C1 segment of cervical spinal cord (tissue), 14 donors: ENCODE results near the gene CAPN12.
A peak's percentile ranks its signal among the peaks of the same experiment; 100 is the strongest.

Experiments used
- DNase-seq, 14 donors: peaks; one replicate each; lab custom pipeline; 2025; lab: John Stamatoyannopoulos, UW

Gene CAPN12

DNA sequence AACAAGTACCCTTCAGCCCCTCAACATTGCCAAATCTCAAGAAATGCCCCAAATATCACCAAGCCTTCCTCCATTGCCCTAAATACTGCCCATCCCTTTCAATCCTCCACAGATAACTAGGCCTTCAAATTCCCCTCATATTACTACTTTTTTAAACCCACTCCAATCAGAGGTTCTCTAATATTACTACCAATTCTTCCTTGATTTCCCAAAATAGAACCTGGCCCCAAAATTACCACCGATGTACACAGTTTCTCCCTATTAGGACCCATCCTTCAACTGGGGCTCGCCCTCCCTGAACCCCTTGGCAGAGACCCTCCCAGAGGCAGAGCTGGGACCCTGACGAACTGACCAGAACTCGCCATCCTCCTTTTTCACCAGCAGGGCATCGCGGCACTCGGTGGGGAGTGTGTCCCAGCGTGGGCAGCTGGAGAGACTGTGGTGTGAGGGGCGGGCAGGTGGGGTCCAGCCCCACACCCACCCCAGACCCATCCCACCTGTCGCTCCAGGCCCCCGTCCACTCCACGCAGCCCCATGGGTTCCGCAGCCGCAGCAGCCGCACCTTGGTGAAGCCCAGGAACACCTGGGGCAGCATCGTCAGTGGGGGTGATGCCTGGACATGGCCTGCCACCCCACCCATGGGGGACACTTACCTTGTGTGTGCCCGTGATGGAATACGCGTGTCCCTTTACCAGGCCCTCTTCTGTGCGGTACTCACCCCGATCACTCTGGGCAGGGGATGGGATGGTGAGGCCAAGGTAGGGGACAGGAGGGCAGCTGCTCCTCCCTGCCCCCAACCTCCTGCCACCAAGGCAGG, 6.1 kb downstream of the CAPN12 start:
- no peak for DNase-seq

DNA sequence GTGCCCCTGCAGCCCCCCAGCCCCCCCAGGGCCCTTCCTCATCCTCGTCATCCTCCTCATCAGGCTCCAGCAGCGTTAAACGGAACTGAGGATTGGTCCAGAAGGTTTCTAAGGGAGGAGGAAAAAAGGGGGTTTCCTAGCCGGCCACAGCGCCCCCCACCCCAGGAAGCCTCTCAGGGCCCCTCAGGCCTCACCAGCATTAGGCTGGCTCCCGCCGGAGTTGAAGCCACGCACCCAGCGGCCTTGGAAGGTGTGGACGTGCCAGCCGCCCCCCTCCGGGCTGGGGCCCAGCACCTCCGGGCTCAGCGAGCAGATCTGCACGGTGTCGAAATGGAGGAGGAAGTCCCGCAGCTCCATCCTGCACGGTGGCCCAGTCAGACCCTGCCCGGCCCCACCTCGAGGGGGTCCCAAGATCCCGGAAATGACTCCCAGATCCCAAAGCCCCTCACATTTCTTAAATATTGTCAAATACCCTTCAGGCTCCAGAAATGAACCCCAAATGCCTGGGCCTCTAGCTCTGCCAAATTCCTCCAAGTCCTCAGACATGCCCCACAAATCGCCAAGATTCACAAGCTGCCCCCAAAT, 6.9 kb downstream of the CAPN12 start:
- no peak for DNase-seq

DNA sequence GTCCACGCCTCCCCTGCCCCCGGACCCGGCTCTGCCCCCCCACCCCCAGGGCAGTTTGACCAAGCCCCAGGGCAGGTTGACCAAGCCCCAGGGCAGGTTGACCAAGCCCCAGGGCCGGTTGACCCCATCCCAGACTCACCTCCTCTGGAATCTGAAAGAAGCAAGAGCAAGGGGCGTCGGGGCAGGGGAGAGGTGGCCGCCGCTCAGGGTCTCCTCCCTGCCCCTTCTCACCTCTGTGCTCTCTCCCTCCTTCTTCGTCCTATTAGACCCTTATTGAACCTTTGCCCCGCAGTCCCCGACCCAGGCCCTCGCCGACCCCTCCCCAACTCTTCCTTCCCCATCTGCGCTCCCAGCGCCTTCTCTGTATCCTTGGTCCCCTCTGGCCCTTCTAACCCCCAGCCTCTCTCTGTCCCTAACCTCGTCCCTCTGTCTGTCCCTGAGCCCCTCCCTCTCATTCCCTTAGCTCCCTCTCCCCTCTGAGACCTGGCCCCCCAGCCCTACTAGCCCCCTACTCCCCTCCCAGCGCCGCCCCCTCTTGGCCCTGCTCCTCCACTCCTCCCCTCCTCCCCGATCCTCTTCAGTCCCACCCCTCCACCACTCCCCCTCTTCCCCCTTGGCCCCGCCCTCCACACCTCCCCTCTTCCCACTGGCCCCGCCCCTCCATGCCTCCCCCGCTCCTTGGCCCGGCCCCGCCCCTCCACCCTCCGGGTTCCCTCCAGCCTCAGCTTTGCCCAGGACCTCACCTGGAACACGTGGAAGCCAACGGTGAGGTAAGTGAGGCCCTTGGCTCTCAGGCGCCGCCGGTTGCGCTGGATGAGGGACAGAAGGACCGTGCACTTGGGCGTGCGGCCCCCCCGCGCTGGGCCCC, 7.6 kb downstream of the CAPN12 start:
- no peak for DNase-seq

- DNase-seq: no peak
Observed at GRCh38 chr19:38736036-38736412, 8.2 kb downstream of the CAPN12 start.

DNA sequence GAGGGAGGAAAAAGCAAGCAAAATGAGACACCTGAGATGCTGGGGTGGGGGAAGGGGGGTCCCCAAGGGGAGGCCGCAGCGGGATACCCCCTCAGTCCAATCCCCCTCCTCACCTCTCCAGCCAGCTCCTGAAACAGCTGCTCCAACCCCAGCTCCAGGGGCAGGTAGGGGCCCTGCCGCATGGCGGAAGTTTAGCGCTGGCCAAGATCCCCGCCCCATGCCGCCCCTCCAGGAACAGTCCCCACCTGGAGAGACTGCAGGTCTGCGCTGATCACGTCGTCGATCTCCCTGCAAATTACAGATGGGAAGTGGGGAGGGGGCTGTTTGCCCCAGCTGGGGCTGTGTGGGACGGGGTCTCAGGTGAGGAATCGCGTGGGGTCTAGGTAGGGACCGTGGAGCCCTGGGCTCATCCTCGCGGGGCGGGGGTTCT, 9.0 kb downstream of the CAPN12 start:
- no peak for DNase-seq

DNA sequence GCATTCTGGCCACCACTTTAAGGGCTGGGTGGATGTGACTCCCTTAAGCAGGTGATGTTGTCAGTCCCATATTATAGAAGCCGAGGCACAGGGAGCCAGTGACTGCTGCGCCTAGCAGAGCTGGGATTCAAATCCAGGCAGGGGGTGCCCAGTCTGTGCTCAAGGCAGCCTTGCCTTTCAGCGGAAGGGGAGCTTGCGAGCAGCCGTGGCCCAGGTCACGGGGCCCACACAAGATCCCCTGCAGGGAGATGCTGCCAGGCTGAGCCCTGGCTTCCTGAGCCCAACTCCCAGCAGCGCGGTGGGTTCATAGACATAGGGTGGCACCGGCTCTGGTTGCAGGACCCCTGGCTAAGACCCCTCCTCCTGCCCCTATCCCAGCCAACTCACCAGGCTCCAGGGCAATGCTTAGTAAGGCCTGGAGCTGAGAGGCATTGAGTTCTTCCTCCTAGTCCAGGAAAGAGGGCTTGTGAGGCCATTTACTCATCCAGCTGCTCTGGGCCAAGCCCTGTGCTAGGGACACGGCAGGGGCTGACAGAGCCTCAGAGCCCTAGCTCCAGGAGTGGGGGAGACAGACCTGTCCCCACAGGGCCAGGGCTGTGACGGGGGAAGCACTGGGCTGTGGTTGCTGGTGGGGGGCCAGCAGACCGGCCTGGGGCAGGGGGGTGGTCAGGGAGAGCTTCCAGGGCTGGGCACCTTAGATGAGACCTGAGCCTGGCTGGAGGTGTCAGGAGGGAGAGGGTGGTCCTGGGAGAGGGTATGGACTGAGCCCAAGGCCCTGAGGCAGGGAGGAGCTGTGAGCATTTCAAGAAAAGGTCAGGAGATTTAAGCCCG, 9.6 kb downstream of the CAPN12 start:
- DNase-seq: no peak

- no peak for DNase-seq
Observed at GRCh38 chr19:38734176-38734425, 10.2 kb downstream of the CAPN12 start.

- no peak for DNase-seq
Observed at GRCh38 chr19:38733493-38734175, 10.6 kb downstream of the CAPN12 start.

GRCh38 chr19:38733241-38733492, 11.1 kb downstream of the CAPN12 start:
- no peak for DNase-seq

- no peak for DNase-seq
Observed at GRCh38 chr19:38731654-38732301, 12.5 kb downstream of the CAPN12 start.

- no peak for DNase-seq
Observed at GRCh38 chr19:38730731-38731589, 13.3 kb downstream of the CAPN12 start.

DNA sequence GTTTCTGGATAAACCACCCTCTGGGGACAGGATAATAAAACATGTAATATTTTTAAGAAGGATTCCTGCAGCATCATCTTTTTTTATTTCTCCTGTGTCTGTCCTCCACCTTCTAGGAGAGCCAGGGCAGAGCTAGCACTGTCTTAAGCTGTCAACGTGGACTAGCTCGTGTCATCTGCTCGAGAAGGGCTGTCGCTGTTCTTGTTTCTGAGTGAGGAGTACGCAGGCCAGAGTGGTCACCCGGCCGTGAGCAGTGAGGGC, 13.9 kb downstream of the CAPN12 start:
- no peak for DNase-seq

- peak in 7 of 14 donors; percentile 11 to 36 (median 29) for DNase-seq
Observed at GRCh38 chr19:38729653-38730469, 14.4 kb downstream of the CAPN12 start.

GRCh38 chr19:38728752-38729541, 15.3 kb downstream of the CAPN12 start:
- DNase-seq: no peak

- DNase-seq: no peak
Observed at GRCh38 chr19:38727868-38728660, 16.2 kb downstream of the CAPN12 start.

DNA sequence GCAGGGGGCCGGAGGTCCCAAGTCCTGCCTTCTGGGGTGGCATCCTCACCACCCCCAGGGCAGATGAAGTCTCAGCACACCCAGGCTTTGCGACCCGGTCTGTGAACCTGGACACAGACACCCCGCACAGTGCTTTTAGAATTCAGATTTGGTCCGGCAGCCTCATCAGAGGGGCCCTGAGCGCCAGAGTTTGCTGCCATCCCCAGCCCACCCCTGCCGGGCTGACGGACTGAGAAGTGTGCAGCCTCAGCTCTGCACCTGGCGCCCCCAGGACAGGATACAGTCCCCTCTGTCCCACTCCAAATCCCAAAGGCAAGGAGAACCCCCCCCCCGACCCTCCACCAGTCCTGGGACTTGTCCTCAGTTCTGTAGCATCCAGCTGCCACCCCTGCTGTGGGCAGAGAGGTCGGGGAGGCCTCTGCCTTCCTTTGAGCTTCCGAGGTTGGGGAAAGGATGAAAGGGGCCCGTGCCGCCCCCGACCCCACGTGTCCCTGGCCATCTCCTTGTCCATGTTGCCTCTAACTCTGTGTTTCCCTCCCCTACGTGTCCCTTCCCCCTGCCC, 16.9 kb downstream of the CAPN12 start:
- no peak for DNase-seq

DNA sequence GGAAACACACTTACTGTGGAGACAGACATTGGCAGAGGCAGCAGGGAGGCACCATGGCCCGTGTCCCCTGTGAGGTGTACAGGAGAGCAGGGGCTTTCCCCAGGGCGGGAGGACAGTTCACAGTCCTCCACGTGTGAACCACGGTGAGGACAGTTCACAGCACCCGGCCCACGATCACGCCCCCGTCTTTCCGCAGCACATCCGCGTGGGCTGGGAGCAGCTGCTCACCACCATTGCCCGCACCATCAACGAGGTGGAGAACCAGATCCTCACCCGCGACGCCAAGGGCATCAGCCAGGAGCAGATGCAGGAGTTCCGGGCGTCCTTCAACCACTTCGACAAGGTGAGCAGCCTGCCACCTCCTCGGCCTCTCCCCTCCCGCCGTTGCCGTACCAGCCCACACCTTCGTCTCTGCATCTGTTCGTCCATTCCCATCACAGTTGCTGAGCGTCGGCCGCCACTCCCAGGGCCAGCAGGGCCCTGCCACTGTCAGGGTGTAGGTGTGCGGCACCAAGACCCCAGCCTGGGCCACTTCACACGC, 17.4 kb downstream of the CAPN12 start:
- no peak for DNase-seq
